H1 (cell line): ENCODE data around the gene ZNF587B.

ENCODE experiments used
- EP300 ChIP-seq, 2 experiments: IDR thresholded peaks; 1 replicate in 1 of 2; 2 replicates in 1 of 2; pipeline ENCODE4 v1.6.1; 2011 to 2012; ENCODE audit warnings: low read depth in 2 of 2, low read length in 2 of 2, mild to moderate bottlenecking in 2 of 2, borderline replicate concordance in 1 of 2, inconsistent platforms in 1 of 2, moderate library complexity in 1 of 2
- EZH2 ChIP-seq: fragments of 200-600 bp; sonication (generic); IDR thresholded peaks from 2 replicates; pipeline ENCODE4 v1.7.1; 2012; ENCODE audit warnings: low read depth, mild to moderate bottlenecking, moderate library complexity, low read length, inconsistent platforms; ENCODE audit not compliant: severe bottlenecking
- HDAC2 ChIP-seq, 2 experiments: fragments of 300-600 bp in 1 of 2; sonication (generic) in 1 of 2; IDR thresholded peaks; 2 replicates each; pipeline ENCODE4 v1.6.1; 2011 to 2012; ENCODE audit warnings: low read depth in 2 of 2, low read length in 2 of 2, mild to moderate bottlenecking in 2 of 2, moderate library complexity in 2 of 2, borderline replicate concordance in 1 of 2, inconsistent platforms in 1 of 2
- JUND ChIP-seq: IDR thresholded peaks from 2 replicates; pipeline ENCODE4 v1.6.1; 2011; ENCODE audit warnings: mild to moderate bottlenecking, improper control_type of control experiment, low read length
- MAX ChIP-seq: IDR thresholded peaks from 2 replicates; pipeline ENCODE4 v1.6.1; 2012; ENCODE audit warnings: inconsistent platforms
- POLR2A ChIP-seq, 2 experiments: IDR thresholded peaks; 1 replicate in 1 of 2; 2 replicates in 1 of 2; pipeline ENCODE4 v1.6.1; 2011; ENCODE audit warnings: low read depth in 2 of 2, low read length in 2 of 2, mild to moderate bottlenecking in 2 of 2; ENCODE audit errors: control extremely low read depth in 1 of 2
- POLR2AphosphoS5 ChIP-seq: IDR thresholded peaks from 2 replicates; pipeline ENCODE4 v1.6.1; 2011; ENCODE audit warnings: low read depth, low read length
- SAP30 ChIP-seq: fragments of 300-600 bp; sonication (generic); IDR thresholded peaks from 2 replicates; pipeline ENCODE4 v1.7.1; 2012; ENCODE audit warnings: low read length, moderate library complexity, mild to moderate bottlenecking, inconsistent platforms; ENCODE audit not compliant: insufficient read depth, insufficient replicate concordance
- SIN3A ChIP-seq, 2 experiments: IDR thresholded peaks in 1 of 2; conservative IDR thresholded peaks in 1 of 2; 2 replicates each; pipeline ENCODE4 v1.6.1; 2011 to 2012; ENCODE audit warnings: low read length in 2 of 2, improper control_type of control experiment in 1 of 2, low read depth in 1 of 2, mild to moderate bottlenecking in 1 of 2
- TAF7 ChIP-seq: optimal IDR thresholded peaks from 2 replicates; pipeline ENCODE3; 2011; ENCODE audit warnings: low read depth, mild to moderate bottlenecking, inconsistent platforms, low read length, moderate library complexity, borderline replicate concordance
- TF ChIP-seq, protein P1 (sequence below): IDR thresholded peaks from 2 replicates; pipeline ENCODE4 v1.6.1; 2012; ENCODE audit warnings: inconsistent platforms
- TF ChIP-seq, protein P2 (sequence below), 3 experiments: IDR thresholded peaks; 1 replicate in 2 of 3; 2 replicates in 1 of 3; pipeline versions ENCODE4 v1.5.1 to v1.6.1; 2011; ENCODE audit warnings: low read length in 3 of 3, mild to moderate bottlenecking in 3 of 3, inconsistent platforms in 2 of 3, low read depth in 1 of 3, moderate library complexity in 1 of 3; ENCODE audit not compliant: insufficient read depth in 1 of 3; ENCODE audit errors: control extremely low read depth in 1 of 3

DNA sequence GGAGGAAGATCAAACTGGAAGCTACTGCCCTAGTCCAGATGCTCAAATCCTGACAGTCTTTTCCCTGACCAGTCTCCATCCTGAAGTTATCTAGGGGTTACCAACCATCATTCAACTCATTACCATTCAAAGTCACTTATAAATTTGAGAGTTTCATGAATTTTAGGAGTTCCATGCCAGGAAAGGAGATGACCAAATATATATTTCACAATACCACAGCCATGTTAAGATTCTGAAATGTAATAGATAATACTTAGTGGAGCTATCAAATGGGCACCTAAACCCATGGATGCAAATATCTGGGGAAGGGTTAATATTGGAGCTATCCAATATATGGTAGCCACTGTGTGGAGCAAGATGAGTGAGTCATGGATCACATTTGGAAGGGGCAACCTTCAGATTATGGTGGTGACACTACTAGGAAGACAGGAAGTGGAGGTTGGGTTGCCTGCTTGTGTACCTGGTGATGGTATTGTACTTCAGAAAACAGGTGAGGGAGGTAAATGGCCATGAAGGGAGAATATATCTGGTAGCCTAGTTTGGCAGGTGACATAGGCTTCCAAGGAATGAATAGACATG lies 41.9 kb upstream of the ZNF587B start:
- TF ChIP-seq, protein P1, sequence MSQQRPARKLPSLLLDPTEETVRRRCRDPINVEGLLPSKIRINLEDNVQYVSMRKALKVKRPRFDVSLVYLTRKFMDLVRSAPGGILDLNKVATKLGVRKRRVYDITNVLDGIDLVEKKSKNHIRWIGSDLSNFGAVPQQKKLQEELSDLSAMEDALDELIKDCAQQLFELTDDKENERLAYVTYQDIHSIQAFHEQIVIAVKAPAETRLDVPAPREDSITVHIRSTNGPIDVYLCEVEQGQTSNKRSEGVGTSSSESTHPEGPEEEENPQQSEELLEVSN: no peak
- TF ChIP-seq, protein P2, sequence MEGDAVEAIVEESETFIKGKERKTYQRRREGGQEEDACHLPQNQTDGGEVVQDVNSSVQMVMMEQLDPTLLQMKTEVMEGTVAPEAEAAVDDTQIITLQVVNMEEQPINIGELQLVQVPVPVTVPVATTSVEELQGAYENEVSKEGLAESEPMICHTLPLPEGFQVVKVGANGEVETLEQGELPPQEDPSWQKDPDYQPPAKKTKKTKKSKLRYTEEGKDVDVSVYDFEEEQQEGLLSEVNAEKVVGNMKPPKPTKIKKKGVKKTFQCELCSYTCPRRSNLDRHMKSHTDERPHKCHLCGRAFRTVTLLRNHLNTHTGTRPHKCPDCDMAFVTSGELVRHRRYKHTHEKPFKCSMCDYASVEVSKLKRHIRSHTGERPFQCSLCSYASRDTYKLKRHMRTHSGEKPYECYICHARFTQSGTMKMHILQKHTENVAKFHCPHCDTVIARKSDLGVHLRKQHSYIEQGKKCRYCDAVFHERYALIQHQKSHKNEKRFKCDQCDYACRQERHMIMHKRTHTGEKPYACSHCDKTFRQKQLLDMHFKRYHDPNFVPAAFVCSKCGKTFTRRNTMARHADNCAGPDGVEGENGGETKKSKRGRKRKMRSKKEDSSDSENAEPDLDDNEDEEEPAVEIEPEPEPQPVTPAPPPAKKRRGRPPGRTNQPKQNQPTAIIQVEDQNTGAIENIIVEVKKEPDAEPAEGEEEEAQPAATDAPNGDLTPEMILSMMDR (IDR thresholded peaks at IDR 0.05; ENCODE audit: control extremely low read depth in 1 of 3, insufficient read depth in 1 of 3, low read depth in 1 of 3, low read length in 3 of 3): no peak
- TF ChIP-seq EZH2 (no peak), EP300 (IDR thresholded peaks at IDR 0.05; ENCODE audit: borderline replicate concordance in 1 of 2, low read depth in 2 of 2, low read length in 2 of 2) (no peak), SIN3A (conservative IDR thresholded peaks at IDR 0.05 in 1 of 2, IDR thresholded peaks at IDR 0.05 in 1 of 2; ENCODE audit: low read depth in 1 of 2, low read length in 2 of 2) (no peak), JUND (no peak), HDAC2 (IDR thresholded peaks at IDR 0.05; ENCODE audit: borderline replicate concordance in 1 of 2, low read depth in 2 of 2, low read length in 2 of 2) (no peak), POLR2AphosphoS5 (no peak), SAP30 (no peak), MAX (no peak), POLR2A (IDR thresholded peaks at IDR 0.05; ENCODE audit: control extremely low read depth in 1 of 2, low read depth in 2 of 2, low read length in 2 of 2) (no peak), TAF7 (no peak)
